Activated naive CD4-positive, alpha-beta T cell treated with anti-CD3 and anti-CD28 coated beads, Interleukin-2, amount 10 ng/mL, durations not matched to agents 7 days and 5 days (primary cell): Measurements from ENCODE around the gene FRYL.
A peak's percentile ranks its signal among the peaks of the same experiment; 100 is the strongest.

ENCODE experiments used
- CTCF ChIA-PET: fragments of 350-600 bp; sonication (Branson Sonifier 250); formaldehyde crosslinking; loops from one replicate; lab custom pipeline; 2021; ENCODE audit warnings: antibody characterized with exemption; lab: Charles Lee
- DNase-seq: peaks from one replicate; pipeline ENCODE4 v3.0.0-alpha.2; 2020
- H3K27ac Mint-ChIP-seq: one replicate; pipeline ENCODE4 v1.8.0; 2021; ENCODE audit warnings: mild to moderate bottlenecking, moderate library complexity, mixed read lengths
- H3K27me3 Mint-ChIP-seq: one replicate; pipeline ENCODE4 v1.8.0; 2021; ENCODE audit warnings: mild to moderate bottlenecking, mixed read lengths
- H3K36me3 Mint-ChIP-seq: one replicate; pipeline ENCODE4 v1.8.0; 2021; ENCODE audit warnings: mixed read lengths
- H3K4me1 Mint-ChIP-seq: one replicate; pipeline ENCODE4 v1.8.0; 2021; ENCODE audit warnings: mixed read lengths
- H3K4me3 Mint-ChIP-seq: one replicate; pipeline ENCODE4 v1.8.0; 2021; ENCODE audit warnings: mild to moderate bottlenecking, moderate library complexity, mixed read lengths
- H3K9me3 Mint-ChIP-seq: one replicate; pipeline ENCODE4 v1.8.0; 2021; ENCODE audit warnings: mixed read lengths

The FRYL gene

GRCh38 chr4:48635310-48635709, 144.8 kb downstream of the FRYL start:
- no peaks in the 10 kb centered on the region for H3K27me3 Mint-ChIP-seq
- H3K4me3 Mint-ChIP-seq = no peak overlapping the region
- H3K4me1 Mint-ChIP-seq = peaks cover 3% of the 10 kb centered on the region
- H3K36me3 Mint-ChIP-seq = peaks cover 12% of the 10 kb centered on the region
- no peaks in the 10 kb centered on the region for H3K9me3 Mint-ChIP-seq
- H3K27ac Mint-ChIP-seq = peak overlapping the region; percentile 21
- CTCF ChIA-PET = no interaction called here
- DNase-seq = no peak

- peaks cover 3% of the 10 kb centered on the region for H3K4me1 Mint-ChIP-seq
- H3K9me3 Mint-ChIP-seq = no peaks in the 10 kb centered on the region
- CTCF ChIA-PET = no interaction called here
Observed at GRCh38 chr4:48634688-48635308, 145.3 kb downstream of the FRYL start.

GRCh38 chr4:48633657-48634056, 146.4 kb downstream of the FRYL start:
- CTCF ChIA-PET = no interaction called here
- Mint-ChIP-seq H3K27ac (no peak overlapping the region), H3K9me3 (no peaks in the 10 kb centered on the region), H3K36me3 (peaks cover 3% of the 10 kb centered on the region), H3K4me1 (peaks cover 5% of the 10 kb centered on the region), H3K4me3 (no peak overlapping the region), H3K27me3 (no peaks in the 10 kb centered on the region)
- DNase-seq = no peak

More at GRCh38 chr4:48634688-48635308, 145.3 kb downstream of the FRYL start:
- Mint-ChIP-seq H3K27ac (no peak overlapping the region), H3K4me3 (no peak overlapping the region), H3K27me3 (no peaks in the 10 kb centered on the region), H3K36me3 (peaks cover 12% of the 10 kb centered on the region)
- no peak for DNase-seq

- Mint-ChIP-seq H3K9me3 (no peaks in the 10 kb centered on the region), H3K36me3 (peaks cover 1% of the 10 kb centered on the region), H3K4me3 (no peak overlapping the region), H3K4me1 (peaks cover 5% of the 10 kb centered on the region), H3K27me3 (no peaks in the 10 kb centered on the region), H3K27ac (no peak overlapping the region)
- CTCF ChIA-PET = no interaction called here
- no peak for DNase-seq
Observed at GRCh38 chr4:48629458-48629857, 150.6 kb downstream of the FRYL start.

GRCh38 chr4:48623182-48623780, 156.8 kb downstream of the FRYL start:
- H3K27me3 Mint-ChIP-seq = no peaks in the 10 kb centered on the region
- no peaks in the 10 kb centered on the region for H3K9me3 Mint-ChIP-seq
- H3K36me3 Mint-ChIP-seq = peaks cover 21% of the 10 kb centered on the region
- CTCF ChIA-PET = interaction anchor here (0.5 kb wide), 1 partner anchor 783 kb away, joined by 3 read pairs; no protein-coding TSS in a partner anchor
- no peak for DNase-seq
- H3K4me3 Mint-ChIP-seq = no peak overlapping the region
- H3K4me1 Mint-ChIP-seq = no peaks in the 10 kb centered on the region
- no peak overlapping the region for H3K27ac Mint-ChIP-seq

- H3K27me3 Mint-ChIP-seq = no peaks in the 10 kb centered on the region
- no peak for DNase-seq
- no peak overlapping the region for H3K27ac Mint-ChIP-seq
- H3K9me3 Mint-ChIP-seq = no peaks in the 10 kb centered on the region
- H3K4me1 Mint-ChIP-seq = no peaks in the 10 kb centered on the region
- H3K4me3 Mint-ChIP-seq = no peak overlapping the region
- CTCF ChIA-PET = no interaction called here
- H3K36me3 Mint-ChIP-seq = peaks cover 35% of the 10 kb centered on the region
Observed at GRCh38 chr4:48620831-48621230, 159.2 kb downstream of the FRYL start.

- peaks cover 43% of the 10 kb centered on the region for H3K36me3 Mint-ChIP-seq
- DNase-seq = no peak
- H3K4me3 Mint-ChIP-seq = no peak overlapping the region
- H3K4me1 Mint-ChIP-seq = no peaks in the 10 kb centered on the region
- H3K9me3 Mint-ChIP-seq = no peaks in the 10 kb centered on the region
- no peak overlapping the region for H3K27ac Mint-ChIP-seq
- CTCF ChIA-PET = interaction anchor here (1.0 kb wide), 1 partner anchor 46 kb away, joined by 4 read pairs; no protein-coding TSS in a partner anchor
- no peaks in the 10 kb centered on the region for H3K27me3 Mint-ChIP-seq
Observed at GRCh38 chr4:48620093-48620492, 160.0 kb downstream of the FRYL start.

- Mint-ChIP-seq H3K4me1 (no peaks in the 10 kb centered on the region), H3K4me3 (no peak overlapping the region), H3K9me3 (no peaks in the 10 kb centered on the region), H3K27ac (no peak overlapping the region), H3K36me3 (peaks cover 29% of the 10 kb centered on the region), H3K27me3 (no peaks in the 10 kb centered on the region)
- no peak for DNase-seq
- CTCF ChIA-PET = interaction anchor here (1.4 kb wide), 1 partner anchor 26 kb away, joined by 3 read pairs; no protein-coding TSS in a partner anchor
Observed at GRCh38 chr4:48604527-48604926, 175.6 kb downstream of the FRYL start.

GRCh38 chr4:48604041-48604440, 176.0 kb downstream of the FRYL start:
- no peaks in the 10 kb centered on the region for H3K27me3 Mint-ChIP-seq
- H3K4me1 Mint-ChIP-seq = no peaks in the 10 kb centered on the region
- no peaks in the 10 kb centered on the region for H3K9me3 Mint-ChIP-seq

GRCh38 chr4:48603366-48604003, 176.6 kb downstream of the FRYL start:
- Mint-ChIP-seq H3K4me3 (no peak overlapping the region), H3K27me3 (no peaks in the 10 kb centered on the region), H3K27ac (no peak overlapping the region), H3K36me3 (peaks cover 31% of the 10 kb centered on the region), H3K4me1 (no peaks in the 10 kb centered on the region), H3K9me3 (no peaks in the 10 kb centered on the region)
- CTCF ChIA-PET = interaction anchor here (1.4 kb wide), 1 partner anchor 25 kb away, joined by 3 read pairs; no protein-coding TSS in a partner anchor
- DNase-seq = no peak

More at GRCh38 chr4:48604041-48604440, 176.0 kb downstream of the FRYL start:
- no peak for DNase-seq
- CTCF ChIA-PET = interaction anchor here (1.4 kb wide), 1 partner anchor 25 kb away, joined by 3 read pairs; no protein-coding TSS in a partner anchor
- Mint-ChIP-seq H3K27ac (no peak overlapping the region), H3K4me3 (no peak overlapping the region), H3K36me3 (peaks cover 30% of the 10 kb centered on the region)

GRCh38 chr4:48602763-48603162, 177.3 kb downstream of the FRYL start:
- Mint-ChIP-seq H3K4me1 (no peaks in the 10 kb centered on the region), H3K4me3 (no peak overlapping the region), H3K9me3 (no peaks in the 10 kb centered on the region), H3K36me3 (peaks cover 30% of the 10 kb centered on the region), H3K27me3 (no peaks in the 10 kb centered on the region), H3K27ac (no peak overlapping the region)
- no peak for DNase-seq
- CTCF ChIA-PET = no interaction called here

- CTCF ChIA-PET = no interaction called here
- no peak overlapping the region for H3K27ac Mint-ChIP-seq
Observed at GRCh38 chr4:48602222-48602621, 177.9 kb downstream of the FRYL start.

GRCh38 chr4:48596336-48596735, 183.7 kb downstream of the FRYL start:
- Mint-ChIP-seq H3K27me3 (no peaks in the 10 kb centered on the region), H3K9me3 (no peaks in the 10 kb centered on the region), H3K36me3 (peaks cover 36% of the 10 kb centered on the region), H3K4me1 (no peaks in the 10 kb centered on the region), H3K4me3 (no peak overlapping the region), H3K27ac (no peak overlapping the region)
- CTCF ChIA-PET = no interaction called here
- DNase-seq = no peak

More at GRCh38 chr4:48602222-48602621, 177.9 kb downstream of the FRYL start:
- Mint-ChIP-seq H3K27me3 (no peaks in the 10 kb centered on the region), H3K36me3 (peaks cover 27% of the 10 kb centered on the region), H3K9me3 (no peaks in the 10 kb centered on the region), H3K4me3 (no peak overlapping the region), H3K4me1 (no peaks in the 10 kb centered on the region)
- DNase-seq = no peak

GRCh38 chr4:48594180-48594579, 185.9 kb downstream of the FRYL start:
- DNase-seq = no peak
- no peak overlapping the region for H3K27ac Mint-ChIP-seq
- peaks cover 3% of the 10 kb centered on the region for H3K4me1 Mint-ChIP-seq
- H3K36me3 Mint-ChIP-seq = peaks cover 47% of the 10 kb centered on the region
- H3K4me3 Mint-ChIP-seq = no peak overlapping the region
- no peaks in the 10 kb centered on the region for H3K27me3 Mint-ChIP-seq
- CTCF ChIA-PET = no interaction called here
- H3K9me3 Mint-ChIP-seq = no peaks in the 10 kb centered on the region
